Activated naive CD8-positive, alpha-beta T cell (primary cell): ENCODE measurements around the gene FAM131A.

Experiments
- H3K27ac Mint-ChIP-seq: one replicate; pipeline ENCODE4 v1.8.0; 2021; ENCODE audit warnings: mixed read lengths
- H3K27me3 Mint-ChIP-seq: one replicate; pipeline ENCODE4 v1.8.0; 2021; ENCODE audit warnings: mixed read lengths
- H3K36me3 Mint-ChIP-seq: one replicate; pipeline ENCODE4 v1.8.0; 2021; ENCODE audit warnings: mixed read lengths
- H3K4me1 Mint-ChIP-seq: one replicate; pipeline ENCODE4 v1.8.0; 2021; ENCODE audit warnings: low read depth, mixed read lengths
- H3K4me3 Mint-ChIP-seq: one replicate; pipeline ENCODE4 v1.8.0; 2021; ENCODE audit warnings: mild to moderate bottlenecking, mixed read lengths
- H3K9me3 Mint-ChIP-seq: one replicate; pipeline ENCODE4 v1.8.0; 2021; ENCODE audit warnings: low read depth, mixed read lengths

Gene FAM131A, protein sequence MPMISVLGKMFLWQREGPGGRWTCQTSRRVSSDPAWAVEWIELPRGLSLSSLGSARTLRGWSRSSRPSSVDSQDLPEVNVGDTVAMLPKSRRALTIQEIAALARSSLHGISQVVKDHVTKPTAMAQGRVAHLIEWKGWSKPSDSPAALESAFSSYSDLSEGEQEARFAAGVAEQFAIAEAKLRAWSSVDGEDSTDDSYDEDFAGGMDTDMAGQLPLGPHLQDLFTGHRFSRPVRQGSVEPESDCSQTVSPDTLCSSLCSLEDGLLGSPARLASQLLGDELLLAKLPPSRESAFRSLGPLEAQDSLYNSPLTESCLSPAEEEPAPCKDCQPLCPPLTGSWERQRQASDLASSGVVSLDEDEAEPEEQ

DNA sequence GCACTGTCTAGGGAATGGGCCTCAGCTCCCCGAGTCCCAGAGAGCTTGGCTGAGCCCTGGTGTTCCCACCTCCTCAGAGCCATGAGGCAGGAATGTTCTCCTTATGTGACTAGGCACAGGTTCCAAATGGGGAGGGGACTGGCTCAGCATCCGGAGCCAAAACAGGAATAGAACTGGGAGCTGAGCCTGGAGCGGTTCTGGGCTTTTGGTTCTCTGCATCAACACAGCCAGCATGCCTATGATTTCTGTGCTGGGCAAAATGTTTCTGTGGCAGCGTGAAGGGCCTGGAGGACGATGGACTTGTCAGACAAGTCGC, at the start of gene FAM131A:
FAM131A (plus strand) TSS at position 202 of the 316 bp plus-strand sequence; CDS start at position 233, 31 bp downstream.
- Mint-ChIP-seq H3K4me1 (peaks cover 53% of the 10 kb centered on the region), H3K4me3 (peak within 1 kb of the TSS; percentile 92), H3K27me3 (no peaks in the 10 kb centered on the region), H3K27ac (peak within 1 kb of the TSS; percentile 86), H3K36me3 (peaks cover 4% of the 10 kb centered on the region), H3K9me3 (no peaks in the 10 kb centered on the region)

DNA sequence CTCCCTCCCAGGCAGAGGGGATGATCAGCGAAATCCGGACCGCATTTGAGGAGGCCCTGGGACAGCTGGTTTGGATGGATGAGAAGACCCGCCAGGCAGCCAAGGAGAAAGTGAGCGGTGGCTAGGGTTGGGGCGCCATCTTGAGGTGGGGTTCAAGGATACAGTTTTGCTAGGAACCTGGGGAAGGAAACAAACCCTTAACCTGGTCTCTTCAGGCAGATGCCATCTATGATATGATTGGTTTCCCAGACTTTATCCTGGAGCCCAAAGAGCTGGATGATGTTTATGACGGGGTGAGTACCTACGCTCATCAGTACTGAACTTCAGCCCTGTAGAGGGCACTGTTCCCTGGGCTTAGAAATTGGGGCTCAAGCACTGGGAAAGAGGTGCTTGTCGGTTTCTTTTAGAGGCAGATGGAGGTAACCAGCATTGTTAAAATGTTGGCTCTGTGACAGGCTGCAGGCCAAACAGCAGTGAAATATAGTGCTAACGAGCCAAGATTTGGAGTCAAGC, 47.9 kb upstream of the FAM131A start:
- H3K4me1 Mint-ChIP-seq = no peaks in the 10 kb centered on the region
- no peaks in the 10 kb centered on the region for H3K36me3 Mint-ChIP-seq
- H3K9me3 Mint-ChIP-seq = no peaks in the 10 kb centered on the region
- H3K27ac Mint-ChIP-seq = no peak overlapping the region
- H3K27me3 Mint-ChIP-seq = peaks cover 7% of the 10 kb centered on the region
- H3K4me3 Mint-ChIP-seq = no peak overlapping the region

DNA sequence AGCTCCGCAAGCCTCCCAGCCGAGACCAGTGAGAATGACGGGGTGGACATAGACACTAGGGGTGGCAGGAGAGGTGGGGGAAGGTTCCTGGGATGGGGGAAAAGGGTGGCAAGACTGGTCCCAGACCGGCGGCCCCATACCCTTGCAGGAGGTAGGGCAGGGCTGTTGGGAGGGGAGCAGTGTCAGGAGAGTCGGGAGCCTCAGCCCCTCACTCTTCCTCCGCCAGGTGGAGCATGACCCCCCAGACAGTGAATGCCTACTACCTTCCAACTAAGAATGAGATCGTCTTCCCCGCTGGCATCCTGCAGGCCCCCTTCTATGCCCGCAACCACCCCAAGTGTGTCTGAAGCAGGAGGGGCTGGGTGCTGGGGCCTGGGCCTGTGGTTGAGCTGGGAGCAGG, 47.1 kb upstream of the FAM131A start:
- no peak overlapping the region for H3K4me3 Mint-ChIP-seq
- H3K9me3 Mint-ChIP-seq = no peaks in the 10 kb centered on the region
- peaks cover 7% of the 10 kb centered on the region for H3K27me3 Mint-ChIP-seq
- no peaks in the 10 kb centered on the region for H3K4me1 Mint-ChIP-seq
- H3K27ac Mint-ChIP-seq = no peak overlapping the region
- no peaks in the 10 kb centered on the region for H3K36me3 Mint-ChIP-seq

DNA sequence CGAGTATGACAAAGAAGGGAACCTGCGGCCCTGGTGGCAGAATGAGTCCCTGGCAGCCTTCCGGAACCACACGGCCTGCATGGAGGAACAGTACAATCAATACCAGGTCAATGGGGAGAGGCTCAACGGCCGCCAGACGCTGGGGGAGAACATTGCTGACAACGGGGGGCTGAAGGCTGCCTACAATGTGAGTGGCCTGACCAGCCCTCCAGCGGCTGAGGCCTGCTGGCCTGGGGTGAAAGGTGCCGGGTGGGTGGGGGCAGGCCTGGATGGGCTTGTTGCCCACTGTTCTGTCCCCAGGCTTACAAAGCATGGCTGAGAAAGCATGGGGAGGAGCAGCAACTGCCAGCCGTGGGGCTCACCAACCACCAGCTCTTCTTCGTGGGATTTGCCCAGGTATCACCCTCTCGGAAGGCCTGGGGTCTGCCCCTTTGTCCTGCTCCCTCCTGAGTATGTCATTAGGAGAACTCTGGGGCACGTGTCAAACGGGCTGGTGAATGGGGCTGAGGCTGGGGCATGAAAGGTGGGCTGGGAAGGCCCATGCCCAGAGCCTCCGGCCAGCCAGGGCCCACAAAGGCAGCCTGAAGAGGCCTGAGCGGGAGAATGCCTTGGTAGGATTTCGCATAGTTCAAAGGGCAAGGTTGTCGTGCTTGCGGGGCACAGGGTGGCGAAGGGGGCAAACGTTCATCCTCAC, 46.2 kb upstream of the FAM131A start:
- H3K27ac Mint-ChIP-seq = no peak overlapping the region
- H3K4me3 Mint-ChIP-seq = no peak overlapping the region
- no peaks in the 10 kb centered on the region for H3K9me3 Mint-ChIP-seq
- peaks cover 1% of the 10 kb centered on the region for H3K27me3 Mint-ChIP-seq
- no peaks in the 10 kb centered on the region for H3K4me1 Mint-ChIP-seq
- no peaks in the 10 kb centered on the region for H3K36me3 Mint-ChIP-seq

DNA sequence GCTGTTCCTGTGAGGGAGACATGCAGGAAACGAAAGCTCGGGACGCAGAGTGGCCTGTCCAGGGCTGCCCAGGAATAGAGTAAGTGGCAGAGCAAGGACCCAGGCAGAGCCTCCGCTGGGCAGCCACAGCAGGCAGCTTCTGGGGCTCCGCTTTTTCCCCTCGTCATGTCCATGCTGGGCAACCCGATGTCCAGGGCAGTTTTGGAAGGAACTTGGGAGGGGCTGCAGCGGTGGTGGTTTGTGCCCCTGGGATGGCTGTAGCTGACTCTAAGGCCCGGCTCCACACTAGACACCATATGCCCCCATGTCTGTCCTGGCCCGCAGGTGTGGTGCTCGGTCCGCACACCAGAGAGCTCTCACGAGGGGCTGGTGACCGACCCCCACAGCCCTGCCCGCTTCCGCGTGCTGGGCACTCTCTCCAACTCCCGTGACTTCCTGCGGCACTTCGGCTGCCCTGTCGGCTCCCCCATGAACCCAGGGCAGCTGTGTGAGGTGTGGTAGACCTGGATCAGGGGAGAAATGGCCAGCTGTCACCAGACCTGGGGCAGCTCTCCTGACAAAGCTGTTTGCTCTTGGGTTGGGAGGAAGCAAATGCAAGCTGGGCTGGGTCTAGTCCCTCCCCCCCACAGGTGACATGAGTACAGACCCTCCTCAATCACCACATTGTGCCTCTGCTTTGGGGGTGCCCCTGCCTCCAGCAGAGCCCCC, 45.5 kb upstream of the FAM131A start:
- Mint-ChIP-seq H3K9me3 (no peaks in the 10 kb centered on the region), H3K4me3 (no peak overlapping the region), H3K36me3 (no peaks in the 10 kb centered on the region), H3K27me3 (no peaks in the 10 kb centered on the region), H3K4me1 (no peaks in the 10 kb centered on the region), H3K27ac (no peak overlapping the region)

DNA sequence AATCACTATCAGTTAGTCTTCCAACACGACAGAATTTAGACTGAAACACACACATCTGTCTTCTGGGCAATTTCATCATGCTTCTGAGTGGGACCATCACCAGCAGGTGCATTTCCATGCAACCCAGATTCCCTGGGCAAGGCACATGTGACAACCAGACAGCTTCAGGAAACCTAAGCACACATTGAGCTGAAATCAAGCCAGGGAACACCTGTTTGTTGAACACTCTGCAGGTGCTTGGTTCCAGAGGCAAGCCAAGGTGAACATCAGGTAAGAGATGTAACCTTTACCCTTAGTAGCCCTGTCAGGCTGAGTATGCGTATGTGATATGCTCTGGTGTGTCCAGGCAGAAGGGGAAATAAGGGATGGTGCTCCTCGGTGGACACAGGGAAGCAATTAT, 41.6 kb upstream of the FAM131A start:
- no peaks in the 10 kb centered on the region for H3K27me3 Mint-ChIP-seq
- H3K36me3 Mint-ChIP-seq = no peaks in the 10 kb centered on the region
- H3K4me3 Mint-ChIP-seq = no peak overlapping the region
- no peak overlapping the region for H3K27ac Mint-ChIP-seq
- H3K4me1 Mint-ChIP-seq = peaks cover 18% of the 10 kb centered on the region
- no peaks in the 10 kb centered on the region for H3K9me3 Mint-ChIP-seq

DNA sequence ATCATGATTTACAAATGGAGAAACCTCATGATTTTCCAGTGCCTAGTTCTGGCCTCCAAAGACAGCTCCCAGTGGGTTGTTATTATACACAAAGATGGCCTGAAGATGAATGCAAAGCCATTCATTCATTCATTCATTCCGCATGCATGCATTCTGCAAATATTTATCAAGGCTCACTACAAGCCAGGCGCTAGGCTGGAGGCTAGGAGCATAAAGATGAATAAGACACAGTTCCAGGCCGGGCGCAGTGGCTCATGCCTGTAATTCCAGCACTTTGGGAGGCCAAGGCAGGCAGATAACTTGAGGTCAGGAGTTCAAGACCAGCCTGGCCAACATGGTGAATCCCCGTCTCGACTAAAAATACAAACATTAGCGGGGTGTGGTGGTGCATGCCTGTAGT, 40.8 kb upstream of the FAM131A start:
- Mint-ChIP-seq H3K4me3 (no peak overlapping the region), H3K27ac (no peak overlapping the region), H3K4me1 (peaks cover 20% of the 10 kb centered on the region), H3K36me3 (no peaks in the 10 kb centered on the region), H3K9me3 (no peaks in the 10 kb centered on the region), H3K27me3 (no peaks in the 10 kb centered on the region)

DNA sequence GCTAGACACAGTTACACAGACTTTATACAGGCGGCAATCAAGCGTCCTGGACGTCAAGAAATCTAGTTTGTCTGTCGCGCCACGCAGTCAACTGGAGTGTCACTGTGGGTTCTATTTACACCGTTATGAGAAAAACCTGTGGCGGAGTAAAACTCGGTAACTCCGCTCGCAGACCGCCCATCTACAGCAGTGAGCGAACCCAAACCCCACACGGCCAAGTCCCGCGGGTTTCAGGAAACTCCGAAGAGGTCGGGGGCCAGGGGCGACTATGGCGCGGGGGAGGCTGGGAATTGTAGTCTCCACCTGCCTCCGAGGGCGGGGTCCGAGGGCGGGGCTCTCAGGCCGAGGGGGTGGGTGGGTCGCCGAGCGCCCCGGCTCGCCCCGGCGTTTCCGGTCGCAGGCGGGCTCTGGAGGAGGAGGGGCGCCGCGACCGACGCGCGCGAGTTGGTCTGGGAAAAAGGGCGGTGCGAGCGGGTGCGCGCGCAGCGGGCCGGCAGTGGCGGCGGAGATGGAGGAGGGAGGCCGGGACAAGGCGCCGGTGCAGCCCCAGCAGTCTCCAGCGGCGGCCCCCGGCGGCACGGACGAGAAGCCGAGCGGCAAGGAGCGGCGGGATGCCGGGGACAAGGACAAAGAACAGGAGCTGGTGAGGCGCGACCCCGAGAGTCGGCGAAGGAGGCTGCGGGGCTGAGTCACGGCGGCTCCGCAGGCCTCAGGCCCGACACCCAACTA, 38.5 kb upstream of the FAM131A start, which contains the start of gene PSMD2:
PSMD2 (plus strand) TSS at position 483 of the 729 bp plus-strand sequence; CDS start at position 509, 26 bp downstream.
- Mint-ChIP-seq H3K27me3 (no peaks in the 10 kb centered on the region), H3K9me3 (no peaks in the 10 kb centered on the region), H3K4me1 (peaks cover 25% of the 10 kb centered on the region), H3K4me3 (peak within 1 kb of the TSS; percentile 95), H3K27ac (peak within 1 kb of the TSS; percentile 91), H3K36me3 (no peaks in the 10 kb centered on the region)

DNA sequence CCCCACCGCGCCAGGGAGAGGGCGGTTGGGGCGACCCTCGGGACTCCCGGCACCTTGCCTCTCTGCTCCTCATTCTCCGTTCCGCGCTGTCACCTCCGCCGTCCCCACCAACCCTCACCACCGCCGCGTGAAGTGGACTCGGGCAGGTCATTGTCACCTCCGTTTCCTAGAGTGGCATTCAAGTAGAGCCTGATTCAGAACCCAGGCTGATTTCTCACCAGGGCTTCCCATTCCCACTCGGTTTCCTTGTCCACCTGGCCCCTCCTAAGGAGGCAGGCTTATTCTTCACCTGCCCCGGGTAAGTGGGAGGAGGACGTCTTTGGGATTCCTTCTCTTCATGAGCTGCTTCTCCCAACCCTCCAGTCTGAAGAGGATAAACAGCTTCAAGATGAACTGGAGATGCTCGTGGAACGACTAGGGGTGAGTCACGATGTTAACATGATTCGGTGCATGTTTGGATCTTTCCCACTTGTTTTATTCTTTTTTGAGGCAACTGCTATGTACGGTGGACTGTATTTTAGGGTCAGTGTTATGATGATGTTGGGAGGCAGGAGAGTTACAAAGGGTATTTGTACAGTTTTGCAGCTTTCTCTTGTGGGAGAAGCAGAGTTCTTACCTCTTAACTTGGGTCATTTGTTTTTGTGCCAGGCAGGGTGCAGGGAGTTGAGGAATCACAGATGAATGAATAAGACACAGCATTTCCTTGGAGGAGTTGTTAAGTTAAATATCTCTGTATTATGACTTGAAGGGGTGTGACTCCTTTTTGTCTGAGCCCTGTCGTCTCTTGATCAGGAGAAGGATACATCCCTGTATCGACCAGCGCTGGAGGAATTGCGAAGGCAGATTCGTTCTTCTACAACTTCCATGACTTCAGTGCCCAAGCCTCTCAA, 37.7 kb upstream of the FAM131A start:
- Mint-ChIP-seq H3K4me3 (peak overlapping the region; percentile 95), H3K27ac (peak overlapping the region; percentile 91), H3K36me3 (no peaks in the 10 kb centered on the region), H3K27me3 (no peaks in the 10 kb centered on the region), H3K4me1 (peaks cover 25% of the 10 kb centered on the region), H3K9me3 (no peaks in the 10 kb centered on the region)

DNA sequence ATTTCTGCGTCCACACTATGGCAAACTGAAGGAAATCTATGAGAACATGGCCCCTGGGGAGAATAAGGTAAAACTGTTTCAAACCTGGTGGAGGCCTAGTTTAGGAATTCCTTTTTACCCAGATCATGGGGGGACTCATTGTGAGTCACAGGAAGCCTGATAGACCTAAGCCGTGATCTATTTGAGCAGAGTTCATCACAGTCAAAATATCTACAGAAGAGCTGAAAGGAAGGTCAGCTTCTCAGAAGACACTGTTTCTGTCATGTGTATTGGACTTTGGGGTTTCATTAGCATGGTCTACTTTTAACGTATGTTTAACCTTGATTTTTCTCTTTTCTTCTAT, 37.1 kb upstream of the FAM131A start:
- peak overlapping the region; percentile 95 for H3K4me3 Mint-ChIP-seq
- no peak overlapping the region for H3K27ac Mint-ChIP-seq
- no peaks in the 10 kb centered on the region for H3K27me3 Mint-ChIP-seq
- no peaks in the 10 kb centered on the region for H3K36me3 Mint-ChIP-seq
- no peaks in the 10 kb centered on the region for H3K9me3 Mint-ChIP-seq
- peaks cover 25% of the 10 kb centered on the region for H3K4me1 Mint-ChIP-seq

DNA sequence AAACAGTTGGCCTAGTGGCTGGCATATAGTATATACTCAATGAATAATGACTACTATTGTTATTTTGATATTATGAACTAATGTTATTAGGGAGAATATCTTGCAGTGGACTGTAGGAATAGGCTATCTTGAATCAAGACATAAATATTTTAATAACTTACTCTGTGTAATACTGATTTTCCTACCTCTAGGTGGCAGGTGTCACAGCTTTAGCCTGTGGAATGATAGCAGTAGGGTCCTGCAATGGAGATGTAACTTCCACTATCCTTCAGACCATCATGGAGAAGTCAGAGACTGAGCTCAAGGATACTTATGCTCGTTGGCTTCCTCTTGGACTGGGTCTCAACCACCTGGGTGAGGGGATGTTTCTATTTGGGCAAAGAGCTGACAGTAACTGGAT, 31.8 kb upstream of the FAM131A start:
- peaks cover 13% of the 10 kb centered on the region for H3K36me3 Mint-ChIP-seq
- H3K27ac Mint-ChIP-seq = no peak overlapping the region
- no peaks in the 10 kb centered on the region for H3K27me3 Mint-ChIP-seq
- peaks cover 16% of the 10 kb centered on the region for H3K4me1 Mint-ChIP-seq
- no peak overlapping the region for H3K4me3 Mint-ChIP-seq
- no peaks in the 10 kb centered on the region for H3K9me3 Mint-ChIP-seq

DNA sequence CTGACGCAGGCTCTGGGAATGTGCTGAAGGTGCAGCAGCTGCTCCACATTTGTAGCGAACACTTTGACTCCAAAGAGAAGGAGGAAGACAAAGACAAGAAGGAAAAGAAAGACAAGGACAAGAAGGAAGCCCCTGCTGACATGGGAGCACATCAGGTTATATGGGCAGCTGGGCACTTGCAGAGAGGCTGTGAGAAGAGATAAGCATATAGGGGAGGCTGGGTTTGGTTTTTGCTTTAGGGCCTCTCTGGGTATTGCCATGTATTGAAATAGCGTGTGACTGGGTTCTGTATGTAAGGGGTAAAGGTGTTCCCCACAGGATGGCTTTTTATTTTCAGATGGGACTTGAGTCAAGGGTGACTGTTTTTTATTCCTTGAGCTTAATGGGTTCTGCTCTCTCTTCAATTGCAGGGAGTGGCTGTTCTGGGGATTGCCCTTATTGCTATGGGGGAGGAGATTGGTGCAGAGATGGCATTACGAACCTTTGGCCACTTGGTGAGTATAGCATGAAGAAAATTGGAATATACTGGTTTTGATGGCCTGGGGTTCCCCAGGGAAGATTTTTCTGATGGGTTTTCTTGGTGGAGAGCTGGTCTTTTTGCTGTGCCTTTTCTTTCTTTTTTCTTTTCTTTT, 30.9 kb upstream of the FAM131A start:
- Mint-ChIP-seq H3K36me3 (peaks cover 13% of the 10 kb centered on the region), H3K27me3 (no peaks in the 10 kb centered on the region), H3K9me3 (no peaks in the 10 kb centered on the region), H3K27ac (no peak overlapping the region), H3K4me1 (peaks cover 13% of the 10 kb centered on the region), H3K4me3 (no peak overlapping the region)

DNA sequence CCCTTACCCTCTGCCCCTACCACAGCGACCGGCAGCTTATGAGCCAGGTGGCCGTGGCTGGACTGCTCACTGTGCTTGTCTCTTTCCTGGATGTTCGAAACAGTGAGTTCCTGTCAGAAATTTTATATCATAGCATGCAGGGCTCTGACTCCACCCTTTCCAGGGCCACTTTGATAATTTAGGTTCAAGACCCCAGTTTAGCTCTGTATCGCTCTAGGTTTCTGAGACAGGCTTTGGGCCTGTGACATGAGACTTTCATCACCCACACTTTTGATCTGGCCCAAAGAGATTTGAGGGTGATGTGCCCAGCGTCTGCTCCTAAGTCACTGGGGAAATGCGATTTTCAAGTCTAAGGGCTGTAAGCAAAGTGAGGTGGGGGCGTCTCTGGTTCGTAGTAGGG, 29.5 kb upstream of the FAM131A start:
- H3K27me3 Mint-ChIP-seq = no peaks in the 10 kb centered on the region
- H3K27ac Mint-ChIP-seq = no peak overlapping the region
- H3K9me3 Mint-ChIP-seq = no peaks in the 10 kb centered on the region
- peaks cover 7% of the 10 kb centered on the region for H3K4me1 Mint-ChIP-seq
- no peak overlapping the region for H3K4me3 Mint-ChIP-seq
- H3K36me3 Mint-ChIP-seq = peaks cover 13% of the 10 kb centered on the region
